ENCODE results near the gene GPANK1. TPM values are rescaled to one million over a fixed set of nuclear protein-coding genes. Genes with fewer than 3 reads are reported as not detected.

The GPANK1 gene
- total RNA-seq, 4 donors from 2014 or later = 17.3 to 29.8 (median 24.5) TPM

GRCh38 chr6:31626952-31627351 is 37.8 kb downstream of the GPANK1 start:
- Histone ChIP-seq H3K9me3 (no peaks in the 10 kb centered on the region), H3K4me1 (peaks cover 6 to 10% of the 10 kb centered on the region in 2 donors), H3K27ac (no peak overlapping the region), H3K36me3 (peaks cover 8 to 93% of the 10 kb centered on the region in 2 donors), H3K4me3 (no peak overlapping the region), H3K27me3 (no peaks in the 10 kb centered on the region)
- in situ Hi-C loops (cut with MboI; ENCODE audit: low sequenced_read_pairs in 4 of 4) = no loop called here
- no peak for DNase-seq
- no peak for TF ChIP-seq POLR2A (IDR thresholded peaks at IDR 0.05)
- TF ChIP-seq, protein P1, sequence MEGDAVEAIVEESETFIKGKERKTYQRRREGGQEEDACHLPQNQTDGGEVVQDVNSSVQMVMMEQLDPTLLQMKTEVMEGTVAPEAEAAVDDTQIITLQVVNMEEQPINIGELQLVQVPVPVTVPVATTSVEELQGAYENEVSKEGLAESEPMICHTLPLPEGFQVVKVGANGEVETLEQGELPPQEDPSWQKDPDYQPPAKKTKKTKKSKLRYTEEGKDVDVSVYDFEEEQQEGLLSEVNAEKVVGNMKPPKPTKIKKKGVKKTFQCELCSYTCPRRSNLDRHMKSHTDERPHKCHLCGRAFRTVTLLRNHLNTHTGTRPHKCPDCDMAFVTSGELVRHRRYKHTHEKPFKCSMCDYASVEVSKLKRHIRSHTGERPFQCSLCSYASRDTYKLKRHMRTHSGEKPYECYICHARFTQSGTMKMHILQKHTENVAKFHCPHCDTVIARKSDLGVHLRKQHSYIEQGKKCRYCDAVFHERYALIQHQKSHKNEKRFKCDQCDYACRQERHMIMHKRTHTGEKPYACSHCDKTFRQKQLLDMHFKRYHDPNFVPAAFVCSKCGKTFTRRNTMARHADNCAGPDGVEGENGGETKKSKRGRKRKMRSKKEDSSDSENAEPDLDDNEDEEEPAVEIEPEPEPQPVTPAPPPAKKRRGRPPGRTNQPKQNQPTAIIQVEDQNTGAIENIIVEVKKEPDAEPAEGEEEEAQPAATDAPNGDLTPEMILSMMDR (IDR thresholded peaks at IDR 0.05 in 4 of 5, conservative IDR thresholded peaks at IDR 0.05 in 1 of 5) = no peak
- ATAC-seq = no peak
- intact Hi-C loops (cut with DNase I; ENCODE audit: low total_unique reads) = loop anchor here (10.0 kb wide), 1 partner anchor 1012 kb away; the partner anchor contains the start of genes MRPS18B and PPP1R10

DNA sequence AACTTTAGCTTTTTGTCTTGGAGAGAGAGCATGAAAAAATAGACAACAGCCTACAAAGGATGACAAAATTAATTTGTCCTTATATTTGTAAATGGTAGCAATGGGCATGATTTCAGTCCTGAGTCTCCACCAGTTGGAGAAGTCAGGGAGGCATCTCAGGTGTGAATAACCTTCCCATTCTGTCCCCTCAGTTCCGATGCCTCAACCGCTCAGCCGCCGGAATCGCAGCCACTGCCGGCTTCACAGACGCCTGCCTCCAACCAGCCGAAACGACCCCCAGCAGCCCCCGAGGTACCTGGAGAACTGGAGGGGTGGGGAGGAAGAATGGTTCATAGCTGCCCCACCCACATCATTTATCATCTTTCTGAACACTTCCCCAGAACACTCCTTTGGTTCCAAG is 40.7 kb downstream of the GPANK1 start:
- Histone ChIP-seq H3K4me3 (no peak overlapping the region), H3K27me3 (no peaks in the 10 kb centered on the region), H3K36me3 (peaks cover 8 to 64% of the 10 kb centered on the region in 2 donors), H3K4me1 (peaks cover 19 to 21% of the 10 kb centered on the region in 2 donors), H3K9me3 (no peaks in the 10 kb centered on the region), H3K27ac (no peak overlapping the region)
- DNase-seq = no peak
- no peak for TF ChIP-seq POLR2A (IDR thresholded peaks at IDR 0.05)
- TF ChIP-seq, protein P1 (IDR thresholded peaks at IDR 0.05 in 4 of 5, conservative IDR thresholded peaks at IDR 0.05 in 1 of 5) = no peak
- no peak for ATAC-seq
- intact Hi-C loops (cut with DNase I; ENCODE audit: low total_unique reads) (loop anchor here (10.0 kb wide), 1 partner anchor 1009 kb away; the partner anchor contains the start of genes MRPS18B and PPP1R10), in situ Hi-C loops (cut with MboI; ENCODE audit: low sequenced_read_pairs in 4 of 4) (no loop called here)

DNA sequence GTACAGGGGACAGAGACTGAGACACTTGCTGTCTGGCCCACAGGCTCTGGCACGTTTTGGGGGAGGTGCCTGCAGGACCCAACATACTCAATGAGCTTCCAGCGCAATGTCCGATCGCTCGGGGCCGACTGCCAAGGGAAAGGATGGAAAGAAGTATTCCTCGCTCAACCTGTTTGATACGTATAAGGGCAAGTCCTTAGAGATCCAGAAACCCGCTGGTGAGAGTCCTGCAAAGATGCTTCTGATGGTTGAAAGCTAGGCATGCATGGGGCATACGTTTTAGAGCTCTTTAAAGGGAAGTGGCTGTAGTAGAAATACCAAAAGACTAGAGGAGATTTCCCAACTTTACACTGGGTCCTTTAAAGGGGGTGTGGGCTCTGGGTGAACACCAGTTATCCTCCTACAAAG is 42.1 kb downstream of the GPANK1 start:
- Histone ChIP-seq H3K27ac (peak overlapping the region in 3 of 4 donors; percentile 91 to 97 (median 94)), H3K9me3 (no peaks in the 10 kb centered on the region), H3K27me3 (no peaks in the 10 kb centered on the region), H3K4me3 (no peak overlapping the region), H3K4me1 (peaks cover 19 to 21% of the 10 kb centered on the region in 2 donors), H3K36me3 (peaks cover 6 to 50% of the 10 kb centered on the region in 2 donors)
- in situ Hi-C loops (cut with MboI; ENCODE audit: low sequenced_read_pairs in 4 of 4) (no loop called here), intact Hi-C loops (cut with DNase I; ENCODE audit: low total_unique reads) (loop anchor here (10.0 kb wide), 1 partner anchor 1008 kb away; the partner anchor contains the start of genes MRPS18B and PPP1R10)
- DNase-seq (no peak), ATAC-seq (no peak)
- TF ChIP-seq, protein P1 (IDR thresholded peaks at IDR 0.05 in 4 of 5, conservative IDR thresholded peaks at IDR 0.05 in 1 of 5) = no peak
- TF ChIP-seq POLR2A (IDR thresholded peaks at IDR 0.05) = no peak

- Histone ChIP-seq H3K27ac (peak overlapping the region; percentile 91 to 97 (median 96)), H3K9me3 (no peaks in the 10 kb centered on the region)
- no peak for ATAC-seq
These were observed 42.8 kb downstream of the GPANK1 start for GRCh38 chr6:31621991-31622390.

More at GRCh38 chr6:31621991-31622390, 42.8 kb downstream of the GPANK1 start:
- TF ChIP-seq, protein P1 (IDR thresholded peaks at IDR 0.05 in 4 of 5, conservative IDR thresholded peaks at IDR 0.05 in 1 of 5) = no peak
- no peak for TF ChIP-seq POLR2A (IDR thresholded peaks at IDR 0.05)
- Histone ChIP-seq H3K4me3 (peak overlapping the region in 3 of 4 donors; percentile 69 to 85 (median 79)), H3K36me3 (peaks cover 5 to 43% of the 10 kb centered on the region in 2 donors), H3K27me3 (no peaks in the 10 kb centered on the region), H3K4me1 (peaks cover 19 to 21% of the 10 kb centered on the region in 2 donors)
- in situ Hi-C loops (cut with MboI; ENCODE audit: low sequenced_read_pairs in 4 of 4) (no loop called here), intact Hi-C loops (cut with DNase I; ENCODE audit: low total_unique reads) (loop anchor here (2.0 to 10.0 kb wide), 2 partner anchors 75 to 1007 kb away; partner anchors contain the start of genes ATP6V1G2, MRPS18B, NFKBIL1 and PPP1R10)
- DNase-seq = no peak
